CD4-positive, alpha-beta T cell treated with Interleukin-4 for 4 hours (primary cell): ENCODE data around the gene TNIP1.

Experiments used
- DNase-seq: peaks from one replicate; pipeline ENCODE4 v3.0.0-alpha.2; 2020

Gene TNIP1

GRCh38 chr5:151080613-151081430 is at the start of gene TNIP1:
TSS of gene TNIP1 (minus strand) at chr5:151081034. CDS start at chr5:151065095, 15,939 bp downstream.
- peak; percentile 95 for DNase-seq

GRCh38 chr5:151130235-151130921 is 49.5 kb upstream of the TNIP1 start:
- no peak for DNase-seq

GRCh38 chr5:151128817-151129216 is 48.0 kb upstream of the TNIP1 start:
- no peak for DNase-seq

- DNase-seq, result no peak
Measured at GRCh38 chr5:151127926-151128325, 47.1 kb upstream of the TNIP1 start.

- peak; percentile 56 for DNase-seq
Measured at GRCh38 chr5:151126199-151126645, 45.4 kb upstream of the TNIP1 start.

GRCh38 chr5:151125421-151125820 is 44.6 kb upstream of the TNIP1 start:
- DNase-seq, result no peak

GRCh38 chr5:151123897-151124751 is 43.3 kb upstream of the TNIP1 start:
- no peak for DNase-seq

GRCh38 chr5:151122828-151123227 is 42.0 kb upstream of the TNIP1 start:
- DNase-seq, result no peak

GRCh38 chr5:151121665-151122064 is 40.8 kb upstream of the TNIP1 start:
- DNase-seq, result no peak

GRCh38 chr5:151121095-151121494 is 40.3 kb upstream of the TNIP1 start:
- no peak for DNase-seq

GRCh38 chr5:151118913-151119575 is 38.2 kb upstream of the TNIP1 start:
- no peak for DNase-seq

- peak; percentile 70 for DNase-seq
Measured at GRCh38 chr5:151115272-151115905, 34.6 kb upstream of the TNIP1 start.

GRCh38 chr5:151113651-151114050 is 32.8 kb upstream of the TNIP1 start:
- no peak for DNase-seq

GRCh38 chr5:151110992-151111391 is 30.2 kb upstream of the TNIP1 start:
- no peak for DNase-seq

GRCh38 chr5:151110122-151110681 is 29.4 kb upstream of the TNIP1 start:
- DNase-seq, result no peak

GRCh38 chr5:151108566-151108965 is 27.7 kb upstream of the TNIP1 start:
- DNase-seq, result no peak

- no peak for DNase-seq
Measured at GRCh38 chr5:151107738-151108520, 27.1 kb upstream of the TNIP1 start.

- no peak for DNase-seq
Measured at GRCh38 chr5:151107084-151107483, 26.2 kb upstream of the TNIP1 start.

- no peak for DNase-seq
Measured at GRCh38 chr5:151106509-151106908, 25.7 kb upstream of the TNIP1 start.

- DNase-seq, result no peak
Measured at GRCh38 chr5:151106043-151106442, 25.2 kb upstream of the TNIP1 start.

- no peak for DNase-seq
Measured at GRCh38 chr5:151105561-151105960, 24.7 kb upstream of the TNIP1 start.
